GM18508 (cell line): ENCODE data around the gene PRF1.

ENCODE experiments used
- ATAC-seq: cut with Tn5 transposase; IDR thresholded peaks from one replicate; pipeline ENCODE4 v1.9.1; 2021; ENCODE audit warnings: moderate number of reproducible peaks; ENCODE audit not compliant: insufficient read depth, unreplicated experiment

Gene PRF1

GRCh38 chr10:70563230-70563629, 39.3 kb downstream of the PRF1 start:
- ATAC-seq = no peak

GRCh38 chr10:70562036-70562755, 40.3 kb downstream of the PRF1 start:
- no peak for ATAC-seq

- no peak for ATAC-seq
These were observed 41.0 kb downstream of the PRF1 start for GRCh38 chr10:70561558-70561957.

- no peak for ATAC-seq
These were observed 41.5 kb downstream of the PRF1 start for GRCh38 chr10:70561070-70561469.

GRCh38 chr10:70560511-70560941, 42.0 kb downstream of the PRF1 start:
- ATAC-seq = no peak

GRCh38 chr10:70559861-70560260, 42.7 kb downstream of the PRF1 start:
- no peak for ATAC-seq

- ATAC-seq = no peak
These were observed 43.4 kb downstream of the PRF1 start for GRCh38 chr10:70558871-70559810.

GRCh38 chr10:70558295-70558694, 44.2 kb downstream of the PRF1 start:
- no peak for ATAC-seq

- ATAC-seq = no peak
These were observed 44.7 kb downstream of the PRF1 start for GRCh38 chr10:70557876-70558275.

- ATAC-seq = no peak
These were observed 45.3 kb downstream of the PRF1 start for GRCh38 chr10:70557086-70557845.

- no peak for ATAC-seq
These were observed 47.2 kb downstream of the PRF1 start for GRCh38 chr10:70555371-70555770.

GRCh38 chr10:70552586-70552985, 50.0 kb downstream of the PRF1 start:
- ATAC-seq = no peak

- ATAC-seq = no peak
These were observed 50.5 kb downstream of the PRF1 start for GRCh38 chr10:70551971-70552422.

GRCh38 chr10:70551466-70551865, 51.1 kb downstream of the PRF1 start:
- ATAC-seq = no peak

- no peak for ATAC-seq
These were observed 52.1 kb downstream of the PRF1 start for GRCh38 chr10:70550459-70550858.

GRCh38 chr10:70549962-70550458, 52.5 kb downstream of the PRF1 start:
- no peak for ATAC-seq

GRCh38 chr10:70549351-70549961, 53.1 kb downstream of the PRF1 start:
- ATAC-seq = no peak
